Keratinocyte (primary cell): Measurements from ENCODE around the gene PCDHGC4. TPM values are rescaled to one million over a fixed set of nuclear protein-coding genes. Genes with fewer than 3 reads are reported as not detected.

ENCODE experiments used
- DNase-seq: peaks from one replicate; pipeline ENCODE4 v3.0.0-alpha.2; 2011; ENCODE audit warnings: low read depth, missing footprints, low spot score
- FAIRE-seq: peaks from 2 replicates; lab custom pipeline; 2011; peaks lifted over from hg19 to GRCh38; lab: Jason Lieb, UNC
- H2AFZ ChIP-seq: 2 replicates; pipeline ENCODE4 v1.6.0; 2012; ENCODE audit warnings: low read length, control low read depth, inconsistent platforms; ENCODE audit not compliant: control insufficient read depth
- H3K27ac ChIP-seq: 2 replicates; pipeline ENCODE4 v1.5.1; 2011; ENCODE audit warnings: low read length; ENCODE audit not compliant: control insufficient read depth, insufficient read depth
- H3K27me3 ChIP-seq: 3 replicates; pipeline ENCODE4 v1.6.0; 2011; ENCODE audit warnings: low read length; ENCODE audit not compliant: control insufficient read depth, insufficient read depth; ENCODE audit errors: extremely low read depth
- H3K36me3 ChIP-seq, 2 experiments: 2 replicates in 1 of 2; 3 replicates in 1 of 2; pipeline ENCODE4 v1.5.1; 2011; ENCODE audit warnings: low read length in 2 of 2, mild to moderate bottlenecking in 1 of 2; ENCODE audit not compliant: control insufficient read depth in 2 of 2, insufficient read depth in 2 of 2; ENCODE audit errors: extremely low read depth in 1 of 2
- H3K4me1 ChIP-seq: 3 replicates; pipeline ENCODE4 v1.5.1; 2011; ENCODE audit warnings: low read length; ENCODE audit not compliant: control insufficient read depth, insufficient read depth; ENCODE audit errors: extremely low read depth
- H3K4me2 ChIP-seq: 3 replicates; pipeline ENCODE4 v1.6.0; 2011; ENCODE audit warnings: low read depth, low read length; ENCODE audit not compliant: control insufficient read depth, insufficient read depth; ENCODE audit errors: extremely low read depth
- H3K4me3 ChIP-seq, 3 experiments: fragments of 200-600 bp in 1 of 3; sonication (generic) in 1 of 3; 2 replicates in 2 of 3; 3 replicates in 1 of 3; pipeline ENCODE4 v1.5.1; 2011 to 2016; ENCODE audit warnings: low read length in 3 of 3, mild to moderate bottlenecking in 3 of 3, control low read depth in 2 of 3, inconsistent platforms in 1 of 3, low read depth in 1 of 3, mixed read lengths in 1 of 3, mixed run types in 1 of 3, moderate library complexity in 1 of 3; ENCODE audit not compliant: control insufficient read depth in 2 of 3, insufficient read depth in 2 of 3; ENCODE audit errors: extremely low read depth in 1 of 3
- H3K79me2 ChIP-seq: 2 replicates; pipeline ENCODE4 v1.6.0; 2012; ENCODE audit warnings: low read length; ENCODE audit not compliant: control insufficient read depth, insufficient read depth
- H3K9ac ChIP-seq: 3 replicates; pipeline ENCODE4 v1.6.0; 2011; ENCODE audit warnings: low read length; ENCODE audit not compliant: control insufficient read depth, insufficient read depth; ENCODE audit errors: extremely low read depth
- H3K9me1 ChIP-seq: 3 replicates; pipeline ENCODE4 v1.6.0; 2011; ENCODE audit warnings: low read length; ENCODE audit not compliant: control insufficient read depth, insufficient read depth; ENCODE audit errors: extremely low read depth
- H3K9me3 ChIP-seq: 2 replicates; pipeline ENCODE4 v1.5.1; 2012; ENCODE audit warnings: low read depth, low read length; ENCODE audit not compliant: control insufficient read depth
- H4K20me1 ChIP-seq: 3 replicates; pipeline ENCODE4 v1.6.0; 2011; ENCODE audit warnings: low read length; ENCODE audit not compliant: control insufficient read depth, insufficient read depth; ENCODE audit errors: extremely low read depth
- CTCF ChIP-seq, 3 experiments: IDR thresholded peaks in 1 of 3; conservative IDR thresholded peaks in 1 of 3; optimal IDR thresholded peaks in 1 of 3; 2 replicates in 2 of 3; 3 replicates in 1 of 3; pipeline versions ENCODE3 to v1.5.1; 2011; ENCODE audit warnings: low read length in 3 of 3, mild to moderate bottlenecking in 3 of 3, moderate library complexity in 2 of 3, control low read depth in 1 of 3, inconsistent platforms in 1 of 3; ENCODE audit not compliant: insufficient read depth in 2 of 3; ENCODE audit errors: extremely low read depth in 1 of 3
- EZH2 ChIP-seq: IDR thresholded peaks from one replicate; pipeline ENCODE4 v1.6.1; 2012; ENCODE audit warnings: inconsistent platforms, mild to moderate bottlenecking, low read length, moderate library complexity
- dilution Hi-C: fragments of 300-500 bp; cut with MboI; formaldehyde crosslinking; loops from one replicate; pipeline ENCODE4 v1.7.0; 2020; ENCODE audit warnings: low sequenced_read_pairs; ENCODE audit not compliant: extremely low pct_ligation_motif_present
- polyA plus RNA-seq, 5 experiments: library from polyadenylated mRNA; depleted of rRNA in 3 of 5; stranded (reverse) in 3 of 5; stranded (forward) in 1 of 5; unstranded in 1 of 5; fragments of >200 nt; gene quantifications; 1 replicate in 1 of 5; 2 replicates in 3 of 5; 3 replicates in 1 of 5; pipeline versions ENCODE4 v1.2.1 to v1.2.3, GENCODE V29; 2011 to 2012; ENCODE audit warnings: missing spikeins in 2 of 5, low read depth in 1 of 5, low replicate concordance in 1 of 5

PCDHGC4 gene
- polyA plus RNA-seq, 1 donor (not counting 4 experiments of a cell fraction or from before 2014, with no cell fraction given), result 0.13 TPM

GRCh38 chr5:141506381-141507155 is 21.7 kb downstream of the PCDHGC4 start:
- DNase-seq (no peak), FAIRE-seq (no peak)
- no peak overlapping the region for H3K9ac ChIP-seq
- no peak overlapping the region for H2AFZ ChIP-seq
- no peaks in the 10 kb centered on the region for H3K9me1 ChIP-seq
- no peaks in the 10 kb centered on the region for H3K27me3 ChIP-seq
- H4K20me1 ChIP-seq, result no peaks in the 10 kb centered on the region
- no peak overlapping the region for H3K4me3 ChIP-seq
- dilution Hi-C loops, result no loop called here
- H3K9me3 ChIP-seq, result no peaks in the 10 kb centered on the region
- H3K4me2 ChIP-seq, result no peak overlapping the region
- peaks cover 12% of the 10 kb centered on the region for H3K4me1 ChIP-seq
- H3K79me2 ChIP-seq, result no peaks in the 10 kb centered on the region
- peaks cover 0 to 21% of the 10 kb centered on the region in 2 experiments for H3K36me3 ChIP-seq
- no peak overlapping the region for H3K27ac ChIP-seq
- no peak for TF ChIP-seq EZH2
- TF ChIP-seq CTCF (optimal IDR thresholded peaks at IDR 0.05 in 1 of 3, IDR thresholded peaks at IDR 0.05 in 1 of 3, conservative IDR thresholded peaks at IDR 0.05 in 1 of 3; ENCODE audit: extremely low read depth in 1 of 3, insufficient read depth in 2 of 3, low read length in 3 of 3), result no peak

GRCh38 chr5:141507387-141508091 is 22.7 kb downstream of the PCDHGC4 start:
- no peaks in the 10 kb centered on the region for H3K27me3 ChIP-seq
- FAIRE-seq (no peak), DNase-seq (no peak)
- no peak overlapping the region for H3K4me2 ChIP-seq
- H3K27ac ChIP-seq, result no peak overlapping the region
- H3K36me3 ChIP-seq, result peaks cover 0 to 19% of the 10 kb centered on the region in 2 experiments
- H3K4me3 ChIP-seq, result no peak overlapping the region
- H2AFZ ChIP-seq, result no peak overlapping the region
- dilution Hi-C loops, result no loop called here
- H3K9me1 ChIP-seq, result no peaks in the 10 kb centered on the region
- H3K79me2 ChIP-seq, result no peaks in the 10 kb centered on the region
- no peaks in the 10 kb centered on the region for H4K20me1 ChIP-seq
- H3K4me1 ChIP-seq, result peaks cover 13% of the 10 kb centered on the region
- no peak for TF ChIP-seq EZH2
- TF ChIP-seq CTCF (optimal IDR thresholded peaks at IDR 0.05 in 1 of 3, IDR thresholded peaks at IDR 0.05 in 1 of 3, conservative IDR thresholded peaks at IDR 0.05 in 1 of 3; ENCODE audit: extremely low read depth in 1 of 3, insufficient read depth in 2 of 3, low read length in 3 of 3), result no peak
- no peak overlapping the region for H3K9ac ChIP-seq
- H3K9me3 ChIP-seq, result no peaks in the 10 kb centered on the region
